Loucy (cell line): ENCODE data around the gene FAM221A.

Experiments used
- H2AFZ ChIP-seq: fragments of 200-600 bp; sonication (generic); 2 replicates; pipeline ENCODE4 v1.6.0; 2016; ENCODE audit warnings: antibody characterized with exemption, mild to moderate bottlenecking, low read length, moderate library complexity
- H3F3A ChIP-seq: fragments of 200-600 bp; 2 replicates; pipeline ENCODE4 v1.6.0; 2016; ENCODE audit warnings: antibody characterized with exemption, low read depth, mild to moderate bottlenecking
- H3K27me3 ChIP-seq: fragments of 200-600 bp; sonication (generic); 2 replicates; pipeline ENCODE4 v1.6.1; 2014; ENCODE audit warnings: low read length, mild to moderate bottlenecking; ENCODE audit not compliant: insufficient read depth, poor library complexity, severe bottlenecking
- H3K36me3 ChIP-seq: fragments of 200-600 bp; sonication (generic); 2 replicates; pipeline ENCODE4 v1.6.1; 2016; ENCODE audit warnings: low read length; ENCODE audit not compliant: insufficient read depth
- H3K4me1 ChIP-seq: fragments of 200-600 bp; sonication (generic); 2 replicates; pipeline ENCODE4 v1.5.1; 2014; ENCODE audit warnings: low read length, mild to moderate bottlenecking; ENCODE audit not compliant: insufficient read depth, poor library complexity, severe bottlenecking
- H3K4me2 ChIP-seq: fragments of 200-600 bp; sonication (generic); 2 replicates; pipeline ENCODE4 v1.6.0; 2014; ENCODE audit warnings: antibody characterized with exemption, low read length, low read depth, mild to moderate bottlenecking; ENCODE audit not compliant: poor library complexity, severe bottlenecking
- H3K4me3 ChIP-seq: fragments of 200-600 bp; sonication (generic); 2 replicates; pipeline ENCODE4 v1.5.1; 2014; ENCODE audit warnings: low read length, mild to moderate bottlenecking, mixed read lengths; ENCODE audit not compliant: poor library complexity, severe bottlenecking
- H3K79me2 ChIP-seq: fragments of 200-600 bp; sonication (generic); 2 replicates; pipeline ENCODE4 v1.6.1; 2014; ENCODE audit warnings: low read length; ENCODE audit not compliant: insufficient read depth
- H3K9ac ChIP-seq: fragments of 200-600 bp; sonication (generic); 2 replicates; pipeline ENCODE4 v1.6.0; 2014; ENCODE audit warnings: mild to moderate bottlenecking, low read depth, low read length, moderate library complexity; ENCODE audit not compliant: poor library complexity, severe bottlenecking
- H3K9me2 ChIP-seq: fragments of 200-600 bp; sonication (generic); replicated peaks from 2 replicates; pipeline ENCODE4 v1.6.1; 2016; ENCODE audit warnings: low read depth, low read length, mixed read lengths
- H3K9me3 ChIP-seq: fragments of 200-600 bp; sonication (generic); 2 replicates; pipeline ENCODE4 v1.6.1; 2014; ENCODE audit warnings: mild to moderate bottlenecking, antibody characterized with exemption, low read length, low read depth; ENCODE audit not compliant: insufficient read depth
- H4K20me1 ChIP-seq: fragments of 200-600 bp; sonication (generic); 2 replicates; pipeline ENCODE4 v1.6.0; 2014; ENCODE audit warnings: antibody characterized with exemption, low read length, mild to moderate bottlenecking; ENCODE audit not compliant: insufficient read depth, poor library complexity, severe bottlenecking
- EZH2phosphoT487 ChIP-seq: fragments of 200-600 bp; IDR thresholded peaks from 2 replicates; pipeline ENCODE4 v1.6.1; 2018; ENCODE audit warnings: antibody characterized with exemption, mild to moderate bottlenecking, moderate library complexity, borderline replicate concordance
- TF ChIP-seq, protein P1 (sequence below): fragments of 200-600 bp; sonication (generic); conservative IDR thresholded peaks from 2 replicates; pipeline ENCODE4 v1.5.1; 2014; ENCODE audit warnings: mild to moderate bottlenecking, antibody characterized with exemption, low read length

FAM221A gene, protein sequence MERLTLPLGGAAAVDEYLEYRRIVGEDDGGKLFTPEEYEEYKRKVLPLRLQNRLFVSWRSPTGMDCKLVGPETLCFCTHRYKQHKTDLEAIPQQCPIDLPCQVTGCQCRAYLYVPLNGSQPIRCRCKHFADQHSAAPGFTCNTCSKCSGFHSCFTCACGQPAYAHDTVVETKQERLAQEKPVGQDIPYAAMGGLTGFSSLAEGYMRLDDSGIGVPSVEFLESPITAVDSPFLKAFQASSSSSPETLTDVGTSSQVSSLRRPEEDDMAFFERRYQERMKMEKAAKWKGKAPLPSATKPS

DNA sequence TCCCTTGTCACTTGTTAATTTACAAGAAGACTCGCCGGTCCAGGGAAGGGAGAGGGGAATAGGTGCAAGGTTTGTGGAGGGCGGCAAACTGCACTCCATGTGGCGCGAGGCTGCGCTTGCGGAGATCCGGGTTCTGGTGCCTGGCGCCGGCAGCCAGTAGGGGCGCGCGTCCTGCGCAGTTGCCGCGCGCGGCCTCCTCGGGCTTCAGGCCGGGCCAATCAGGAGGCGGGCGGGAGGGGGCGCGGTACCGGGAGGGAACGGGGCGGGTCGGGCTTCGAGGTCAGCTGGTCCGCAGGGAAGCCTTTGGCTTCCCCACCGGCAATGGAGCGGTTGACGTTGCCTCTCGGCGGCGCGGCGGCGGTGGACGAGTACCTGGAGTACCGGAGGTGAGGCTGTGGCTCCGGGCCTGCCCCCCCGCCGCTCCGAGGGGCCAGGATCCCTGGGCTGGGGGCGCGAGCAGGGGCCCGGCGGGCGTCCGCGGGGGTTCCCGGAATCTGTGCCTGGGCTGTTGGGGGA lies at the start of gene FAM221A:
Gene FAM221A, plus strand, starts transcription at position 302 of the 516 bp plus-strand sequence. Its CDS starts 20 bp downstream, at position 322.
- no peak for TF ChIP-seq EZH2phosphoT487
- TF ChIP-seq, protein P1, sequence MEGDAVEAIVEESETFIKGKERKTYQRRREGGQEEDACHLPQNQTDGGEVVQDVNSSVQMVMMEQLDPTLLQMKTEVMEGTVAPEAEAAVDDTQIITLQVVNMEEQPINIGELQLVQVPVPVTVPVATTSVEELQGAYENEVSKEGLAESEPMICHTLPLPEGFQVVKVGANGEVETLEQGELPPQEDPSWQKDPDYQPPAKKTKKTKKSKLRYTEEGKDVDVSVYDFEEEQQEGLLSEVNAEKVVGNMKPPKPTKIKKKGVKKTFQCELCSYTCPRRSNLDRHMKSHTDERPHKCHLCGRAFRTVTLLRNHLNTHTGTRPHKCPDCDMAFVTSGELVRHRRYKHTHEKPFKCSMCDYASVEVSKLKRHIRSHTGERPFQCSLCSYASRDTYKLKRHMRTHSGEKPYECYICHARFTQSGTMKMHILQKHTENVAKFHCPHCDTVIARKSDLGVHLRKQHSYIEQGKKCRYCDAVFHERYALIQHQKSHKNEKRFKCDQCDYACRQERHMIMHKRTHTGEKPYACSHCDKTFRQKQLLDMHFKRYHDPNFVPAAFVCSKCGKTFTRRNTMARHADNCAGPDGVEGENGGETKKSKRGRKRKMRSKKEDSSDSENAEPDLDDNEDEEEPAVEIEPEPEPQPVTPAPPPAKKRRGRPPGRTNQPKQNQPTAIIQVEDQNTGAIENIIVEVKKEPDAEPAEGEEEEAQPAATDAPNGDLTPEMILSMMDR, result peak; percentile 54
- Histone ChIP-seq H3K9me3 (no peaks in the 10 kb centered on the region), H3K79me2 (peaks cover 45% of the 10 kb centered on the region), H3K4me1 (peaks cover 28% of the 10 kb centered on the region), H2AFZ (peak within 1 kb of the TSS; percentile 86), H3F3A (no peaks in the 10 kb centered on the region), H3K9ac (peak within 1 kb of the TSS; percentile 95), H3K4me2 (peak within 1 kb of the TSS; percentile 65), H3K27me3 (no peaks in the 10 kb centered on the region), H3K9me2 (no peaks in the 10 kb centered on the region), H4K20me1 (peaks cover 22% of the 10 kb centered on the region), H3K36me3 (no peaks in the 10 kb centered on the region), H3K4me3 (peak within 1 kb of the TSS; percentile 84)

DNA sequence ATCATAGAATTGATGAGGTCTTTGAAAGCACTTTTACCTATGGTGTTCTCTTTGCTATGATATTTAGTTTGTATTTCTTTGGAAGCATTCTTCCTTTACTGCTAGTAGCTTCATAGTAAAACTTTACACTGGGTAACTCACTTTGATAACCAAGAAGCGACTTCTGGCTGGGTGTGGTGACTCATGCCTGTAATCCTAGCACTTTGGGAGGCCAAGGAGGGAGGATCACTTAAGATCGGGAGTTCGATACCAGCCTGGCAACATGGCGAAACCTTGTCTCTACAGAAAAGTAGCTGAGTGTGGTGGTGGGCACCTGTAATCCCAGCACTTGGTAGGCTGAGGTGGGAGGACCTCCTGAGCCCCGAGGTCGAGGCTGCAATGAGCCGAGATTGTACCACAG lies 46.6 kb upstream of the FAM221A start:
- no peaks in the 10 kb centered on the region; the same call in 1 of the 2 replicates for H3K36me3 ChIP-seq
- H3K9ac ChIP-seq, result no peak overlapping the region
- H2AFZ ChIP-seq, result no peak overlapping the region
- H3K4me2 ChIP-seq, result no peak overlapping the region
- H3K9me3 ChIP-seq, result no peaks in the 10 kb centered on the region
- no peaks in the 10 kb centered on the region for H4K20me1 ChIP-seq
- no peaks in the 10 kb centered on the region for H3K27me3 ChIP-seq
- H3F3A ChIP-seq, result no peaks in the 10 kb centered on the region
- TF ChIP-seq EZH2phosphoT487, result no peak
- TF ChIP-seq, protein P1, result no peak
- no peaks in the 10 kb centered on the region for H3K4me1 ChIP-seq
- H3K9me2 ChIP-seq, result no peaks in the 10 kb centered on the region
- no peak overlapping the region for H3K4me3 ChIP-seq
- H3K79me2 ChIP-seq, result no peaks in the 10 kb centered on the region

DNA sequence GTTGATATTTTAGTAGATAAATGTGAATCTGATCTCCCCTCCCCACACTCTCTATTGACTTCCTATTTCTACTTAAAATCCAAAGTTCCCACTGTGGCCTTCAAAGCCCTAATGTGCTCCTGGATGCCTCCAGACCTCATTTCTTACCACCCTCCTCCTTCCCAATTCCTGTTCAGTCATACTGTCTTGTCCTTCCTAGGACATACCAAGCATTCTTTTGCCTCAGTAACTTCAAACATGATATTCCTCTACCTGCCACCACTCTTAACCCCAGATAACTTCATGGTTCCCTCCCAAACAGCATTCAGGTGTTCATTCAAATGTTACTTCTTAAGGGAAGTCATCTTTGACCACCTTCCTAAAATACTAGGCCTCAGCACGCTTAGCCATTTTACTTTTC lies 34.2 kb upstream of the FAM221A start:
- Histone ChIP-seq H3K79me2 (no peaks in the 10 kb centered on the region), H2AFZ (no peak overlapping the region), H3K4me3 (no peak overlapping the region), H3K36me3 (no peaks in the 10 kb centered on the region), H3K9me3 (no peaks in the 10 kb centered on the region), H3K9ac (no peak overlapping the region), H3K9me2 (no peaks in the 10 kb centered on the region), H3F3A (no peaks in the 10 kb centered on the region), H4K20me1 (no peaks in the 10 kb centered on the region), H3K27me3 (no peaks in the 10 kb centered on the region), H3K4me2 (no peak overlapping the region), H3K4me1 (no peaks in the 10 kb centered on the region)
- TF ChIP-seq, protein P1, result no peak
- TF ChIP-seq EZH2phosphoT487, result no peak
